GM12878 (cell line): ENCODE data around the gene PDZD2. TPM values are rescaled to one million over a fixed set of nuclear protein-coding genes. Genes with fewer than 3 reads are reported as not detected.

Experiments
- ATAC-seq: fragments of 200-7000 bp; cut with Tn5 transposase; 3 replicates; pipeline ENCODE4 v1.9.1; 2020; ENCODE audit warnings: mild to moderate bottlenecking, moderate library complexity
- BruUV-seq: library from RNA; stranded (reverse); fragments of 400-500 nt; replicated peaks from 2 replicates; lab custom pipeline; 2021; lab: Mats Ljungman, UMichigan
- CTCF ChIA-PET: fragments of 300-600 bp; sonication (Branson Sonifier 250); formaldehyde crosslinking; extraction: SDS; loops from one replicate; lab custom pipeline; 2021; ENCODE audit warnings: inconsistent platforms; lab: Yijun Ruan, JAX
- POLR2A ChIA-PET: fragments of 350-600 bp; formaldehyde crosslinking; extraction: SDS; loops from one replicate; lab custom pipeline; 2021; ENCODE audit warnings: inconsistent platforms; lab: Charles Lee
- RAD21 ChIA-PET: fragments of 300-600 bp; sonication (Branson Sonifier 250); formaldehyde crosslinking; loops from one replicate; lab custom pipeline; 2023; ENCODE audit warnings: antibody characterized with exemption; ENCODE audit not compliant: unreplicated experiment; lab: Charles Lee
- SMC1A ChIA-PET: fragments of 300-600 bp; sonication (Branson Sonifier 250); formaldehyde crosslinking; loops from one replicate; lab custom pipeline; 2023; ENCODE audit not compliant: unreplicated experiment, uncharacterized antibody; lab: Charles Lee
- DNase-seq: peaks from one replicate; pipeline ENCODE4 v3.0.0-alpha.2; 2011; ENCODE audit warnings: low read depth, low spot score
- FAIRE-seq: peaks from 3 replicates; lab custom pipeline; 2011; peaks lifted over from hg19 to GRCh38; lab: Jason Lieb, UNC
- H2AFZ ChIP-seq: 2 replicates; pipeline ENCODE4 v1.6.0; 2011; ENCODE audit warnings: low read depth, low read length, control low read depth; ENCODE audit not compliant: control insufficient read depth
- H3K27ac ChIP-seq: 2 replicates; pipeline ENCODE4 v1.5.1; 2011; ENCODE audit warnings: control low read depth; ENCODE audit not compliant: control insufficient read depth, insufficient read depth
- H3K27me3 ChIP-seq, 2 experiments: replicated peaks in 1 of 2; 2 replicates each; pipeline versions ENCODE4 v1.6.0 to v1.6.1; 2011; ENCODE audit warnings: low read length in 1 of 2; ENCODE audit not compliant: control insufficient read depth in 2 of 2, insufficient read depth in 2 of 2
- H3K36me3 ChIP-seq, 2 experiments: 2 replicates each; pipeline ENCODE4 v1.5.1; 2011; ENCODE audit warnings: low read length in 1 of 2; ENCODE audit not compliant: control insufficient read depth in 2 of 2, insufficient read depth in 2 of 2
- H3K4me1 ChIP-seq: 2 replicates; pipeline ENCODE4 v1.6.1; 2011; ENCODE audit warnings: mild to moderate bottlenecking, low read length, moderate library complexity, mixed read lengths; ENCODE audit not compliant: control insufficient read depth, insufficient read depth
- H3K4me2 ChIP-seq: 2 replicates; pipeline ENCODE4 v1.6.0; 2011; ENCODE audit warnings: control low read depth; ENCODE audit not compliant: control insufficient read depth, insufficient read depth
- H3K4me3 ChIP-seq: fragments of 200-600 bp; sonication (generic); 2 replicates; pipeline ENCODE4 v1.5.1; 2016
- H3K79me2 ChIP-seq: 2 replicates; pipeline ENCODE4 v1.6.0; 2011; ENCODE audit warnings: low read length; ENCODE audit not compliant: control insufficient read depth, insufficient read depth
- H3K9ac ChIP-seq: 2 replicates; pipeline ENCODE4 v1.8.0; 2011; ENCODE audit warnings: low read length, control low read depth, mixed read lengths; ENCODE audit not compliant: control insufficient read depth, insufficient read depth
- H3K9me3 ChIP-seq: replicated peaks from 3 replicates; pipeline ENCODE4 v1.5.1; 2011; ENCODE audit warnings: mild to moderate bottlenecking, low read length; ENCODE audit not compliant: control insufficient read depth, insufficient read depth
- H4K20me1 ChIP-seq: 2 replicates; pipeline ENCODE4 v1.6.0; 2011; ENCODE audit not compliant: control insufficient read depth, insufficient read depth
- ATF7 ChIP-seq: fragments of 450-650 bp; IDR thresholded peaks from 2 replicates; pipeline ENCODE4 v1.6.1; 2016; ENCODE audit warnings: low read depth, mild to moderate bottlenecking
- BCL3 ChIP-seq: IDR thresholded peaks from 2 replicates; pipeline ENCODE4 v1.6.1; 2011; ENCODE audit warnings: borderline replicate concordance, low read depth, mild to moderate bottlenecking, moderate library complexity, low read length; ENCODE audit not compliant: insufficient read depth, poor library complexity, severe bottlenecking
- CUX1 ChIP-seq: IDR thresholded peaks from 2 replicates; pipeline ENCODE4 v1.6.1; 2012; ENCODE audit warnings: improper control_type of control experiment, low read depth, low read length; ENCODE audit not compliant: insufficient replicate concordance
- DPF2 ChIP-seq: fragments of 450-650 bp; IDR thresholded peaks from 2 replicates; pipeline ENCODE4 v1.6.1; 2017; ENCODE audit warnings: mild to moderate bottlenecking
- EED ChIP-seq: sonication (generic); IDR thresholded peaks from 2 replicates; pipeline ENCODE4 v1.6.1; 2016; ENCODE audit warnings: antibody characterized with exemption, low read depth
- ELK1 ChIP-seq: IDR thresholded peaks from 2 replicates; pipeline ENCODE4 v1.6.1; 2012; ENCODE audit warnings: low read depth, low read length, improper control_type of control experiment
- GATAD2B ChIP-seq: fragments of 450-650 bp; conservative IDR thresholded peaks from 2 replicates; pipeline ENCODE4 v1.6.1; 2017; ENCODE audit warnings: low read depth, mild to moderate bottlenecking, moderate library complexity
- IKZF1 ChIP-seq: fragments of 450-650 bp; conservative IDR thresholded peaks from 2 replicates; pipeline ENCODE4 v1.6.1; 2017; ENCODE audit warnings: antibody characterized with exemption, mild to moderate bottlenecking
- KDM1A ChIP-seq: fragments of 200-600 bp; sonication (generic); IDR thresholded peaks from 2 replicates; pipeline ENCODE4 v1.6.1; 2016; ENCODE audit warnings: borderline replicate concordance
- NKRF ChIP-seq: fragments of 450-650 bp; conservative IDR thresholded peaks from 2 replicates; pipeline ENCODE4 v1.6.1; 2017; ENCODE audit warnings: mild to moderate bottlenecking, moderate library complexity
- POLR2A ChIP-seq: IDR thresholded peaks from 2 replicates; pipeline ENCODE4 v1.6.1; 2011; ENCODE audit warnings: low read depth, mild to moderate bottlenecking, low read length
- POLR2AphosphoS2 ChIP-seq: IDR thresholded peaks from 2 replicates; pipeline ENCODE4 v1.6.1; 2011; ENCODE audit warnings: low read depth, mild to moderate bottlenecking, low read length, improper control_type of control experiment, moderate library complexity
- POLR2AphosphoS5 ChIP-seq: IDR thresholded peaks from 2 replicates; pipeline ENCODE4 v1.6.1; 2011; ENCODE audit warnings: mild to moderate bottlenecking, low read length, inconsistent platforms
- SRF ChIP-seq, 2 experiments: IDR thresholded peaks; 2 replicates each; pipeline ENCODE4 v1.6.1; 2011; ENCODE audit warnings: low read depth in 2 of 2, low read length in 2 of 2, mild to moderate bottlenecking in 1 of 2, moderate library complexity in 1 of 2
- WGBS: methylation state at CpG from one replicate; pipeline ENCODE4 v1.1.6; 2016; ENCODE audit warnings: low lambda C conversion rate; ENCODE audit not compliant: insufficient replicate concordance, insufficient coverage; ENCODE audit errors: missing lambda C conversion rate; 5-methylcytosine and 5-hydroxymethylcytosine counted together
- in situ Hi-C: fragments of 300-500 bp; cut with MboI; formaldehyde crosslinking; loops from 9 replicates; pipeline ENCODE4 v1.14.3; 2018; ENCODE audit warnings: mixed read lengths
- intact Hi-C: fragments of 100-400 bp; cut with micrococcal nuclease; formaldehyde crosslinking; loops from one replicate; pipeline ENCODE4 v1.14.2; 2022; ENCODE audit not compliant: unreplicated experiment
- polyA plus RNA-seq, 11 experiments: library from polyadenylated mRNA; depleted of rRNA in 4 of 11; unstranded in 6 of 11; stranded (reverse) in 5 of 11; fragments of >200 nt; fragmentation: Nextera tagmentation in 4 of 11; fragmentation: Illumina TruSeq in 1 of 11; extraction: Ambion mirVana in 4 of 11; extraction: Trizol in 1 of 11; gene quantifications; 1 replicate in 1 of 11; 2 replicates in 10 of 11; pipeline versions ENCODE4 v1.2.1 to v1.2.3, GENCODE V29; 2011 to 2016; ENCODE audit warnings: inconsistent platforms in 2 of 11, missing spikeins in 2 of 11, low read depth in 1 of 11
- total RNA-seq, 4 experiments: library from RNA; depleted of rRNA in 3 of 4; stranded (reverse); fragments of >200 nt in 3 of 4; fragmentation: Illumina TruSeq in 1 of 4; extraction: Trizol in 1 of 4; gene quantifications; 2 replicates each; pipeline versions ENCODE4 v1.2.1 to v1.2.3, GENCODE V29; 2013 to 2021

The PDZD2 gene
- total and polyA plus RNA-seq, 10 of the 15 experiments (the other 5 are each of a cell fraction or from before 2014, with no cell fraction given), result 0.01 to 0.58 (median 0.29) TPM; not detected in 3

- no peak for TF ChIP-seq POLR2AphosphoS2
- TF ChIP-seq NKRF, result no peak
- TF ChIP-seq BCL3, result no peak
- no peak for TF ChIP-seq ELK1
- TF ChIP-seq SRF (IDR thresholded peaks at IDR 0.05; ENCODE audit: low read depth in 2 of 2, low read length in 2 of 2), result no peak
- TF ChIP-seq POLR2A, result no peak
These were observed 277.4 kb downstream of the PDZD2 start (continued) for GRCh38 chr5:31916327-31916726.

GRCh38 chr5:31918739-31919138 lies 279.8 kb downstream of the PDZD2 start:
- RAD21 ChIA-PET, result no interaction called here
- TF ChIP-seq DPF2 (no peak), POLR2AphosphoS5 (no peak), EED (no peak), CUX1 (no peak), ATF7 (no peak), IKZF1 (no peak), KDM1A (no peak), GATAD2B (no peak)

More at GRCh38 chr5:31918739-31919138, 279.8 kb downstream of the PDZD2 start:
- no peak overlapping the region for H3K27ac ChIP-seq
- no peak for FAIRE-seq
- no peak for ATAC-seq
- CTCF ChIA-PET, result no interaction called here
- no peak overlapping the region for H2AFZ ChIP-seq
- no TSS peak for BruUV-seq
- no peak overlapping the region for H3K4me3 ChIP-seq
- no peak overlapping the region for H3K4me2 ChIP-seq
- no peaks in the 10 kb centered on the region; a peak in 2 of 4 replicates for H3K27me3 ChIP-seq
- WGBS, result 37% methylated on average over 3 of the region's 3 CpGs
- H3K9me3 ChIP-seq, result no peaks in the 10 kb centered on the region
- no peaks in the 10 kb centered on the region for H4K20me1 ChIP-seq
- no peak overlapping the region for H3K9ac ChIP-seq
- H3K36me3 ChIP-seq, result no peaks in the 10 kb centered on the region
- DNase-seq, result no peak
- SMC1A ChIA-PET, result interaction anchor here (1.0 kb wide), 1 partner anchor 12 kb away, joined by 3 read pairs; no protein-coding TSS in a partner anchor
- intact Hi-C loops, result no loop called here
- H3K4me1 ChIP-seq, result no peaks in the 10 kb centered on the region
- H3K79me2 ChIP-seq, result no peaks in the 10 kb centered on the region
- in situ Hi-C loops, result no loop called here
- POLR2A ChIA-PET, result no interaction called here
